ENCODE measurements around the gene PCBP3.
"Not testable (repeated sequence)": the region's sequence is repeated elsewhere in the genome, so short reads cannot be mapped to it uniquely, and the experiment has no call there.

Gene PCBP3

DNA sequence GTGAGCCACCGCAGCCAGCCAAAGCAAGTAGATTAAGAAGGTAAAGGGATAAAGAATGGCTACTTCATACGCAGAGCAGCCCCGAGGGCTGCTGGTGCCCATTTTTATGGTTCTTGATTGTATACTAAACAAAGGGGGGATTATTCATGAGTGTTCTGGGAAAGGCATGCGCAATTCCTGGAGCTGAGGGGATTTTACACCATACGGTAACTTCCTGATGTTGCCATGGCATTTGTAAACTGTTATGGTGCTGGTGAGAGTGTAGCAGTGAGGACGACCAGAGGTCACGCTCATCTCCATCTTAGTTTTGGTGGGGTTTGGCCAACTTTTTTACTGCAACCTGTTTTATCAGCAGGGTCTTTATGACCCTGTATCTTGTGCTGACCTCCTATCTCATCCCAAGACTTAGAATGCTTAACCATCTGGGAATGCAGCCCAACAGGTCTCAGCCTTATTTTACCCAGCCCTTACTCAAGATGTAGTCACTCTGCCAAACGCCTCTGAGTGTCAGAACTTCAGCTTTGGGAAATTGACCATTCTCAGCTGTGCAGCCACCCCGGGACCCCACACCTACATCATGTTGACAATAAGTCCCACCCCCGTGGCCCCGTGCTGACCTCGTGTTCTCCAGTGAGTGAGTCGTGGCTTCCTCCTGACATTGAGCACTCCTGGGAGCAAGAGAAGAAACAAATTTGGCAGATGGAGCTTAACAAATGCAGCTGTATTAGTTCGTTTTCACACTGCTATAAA, 188.6 kb downstream of the PCBP3 start:
- DNase-seq, result no peak

DNA sequence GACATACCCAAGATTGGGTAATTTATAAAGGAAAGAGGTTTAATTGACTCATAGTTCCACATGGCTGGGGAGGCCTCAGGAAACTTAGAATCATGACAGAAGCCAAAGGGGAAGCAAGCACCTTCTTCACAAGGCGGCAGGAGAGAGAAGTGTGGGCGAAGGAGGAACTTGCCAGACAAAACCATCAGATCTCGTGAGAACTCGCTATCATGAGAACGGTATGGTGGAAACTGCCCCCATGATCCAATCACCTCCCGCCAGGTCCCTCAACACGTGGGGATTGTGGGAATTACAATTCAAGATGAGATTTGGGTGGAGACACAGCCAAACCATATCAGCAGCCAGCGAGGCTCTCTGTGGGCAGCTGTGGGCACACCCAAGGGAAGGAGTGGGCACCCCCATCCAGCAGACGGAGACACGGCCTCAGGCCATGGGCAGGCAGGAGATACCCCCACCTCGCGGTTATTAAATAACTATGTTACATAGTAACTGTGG, 189.3 kb downstream of the PCBP3 start:
- DNase-seq, result not testable (repeated sequence)

DNA sequence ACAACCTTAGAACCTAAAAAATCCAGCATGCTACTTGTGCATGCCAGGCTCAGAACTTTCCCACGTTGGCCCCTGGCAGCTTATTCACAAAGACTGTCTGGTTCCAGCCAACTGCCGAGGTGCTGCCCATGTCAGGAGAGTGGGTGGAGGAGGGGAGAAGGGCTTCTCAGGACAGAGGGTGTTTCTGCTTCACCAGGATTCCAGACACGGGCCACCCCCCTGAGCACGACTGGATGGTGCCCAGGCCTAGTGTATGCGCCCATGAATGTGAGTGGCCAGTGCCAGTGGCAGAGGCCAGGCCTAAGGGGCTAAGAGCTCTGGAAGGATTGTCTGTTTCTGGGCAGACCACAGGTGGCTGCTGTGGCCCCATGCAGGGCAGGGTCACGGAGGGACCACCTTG, 189.9 kb downstream of the PCBP3 start:
- no peak for DNase-seq

DNA sequence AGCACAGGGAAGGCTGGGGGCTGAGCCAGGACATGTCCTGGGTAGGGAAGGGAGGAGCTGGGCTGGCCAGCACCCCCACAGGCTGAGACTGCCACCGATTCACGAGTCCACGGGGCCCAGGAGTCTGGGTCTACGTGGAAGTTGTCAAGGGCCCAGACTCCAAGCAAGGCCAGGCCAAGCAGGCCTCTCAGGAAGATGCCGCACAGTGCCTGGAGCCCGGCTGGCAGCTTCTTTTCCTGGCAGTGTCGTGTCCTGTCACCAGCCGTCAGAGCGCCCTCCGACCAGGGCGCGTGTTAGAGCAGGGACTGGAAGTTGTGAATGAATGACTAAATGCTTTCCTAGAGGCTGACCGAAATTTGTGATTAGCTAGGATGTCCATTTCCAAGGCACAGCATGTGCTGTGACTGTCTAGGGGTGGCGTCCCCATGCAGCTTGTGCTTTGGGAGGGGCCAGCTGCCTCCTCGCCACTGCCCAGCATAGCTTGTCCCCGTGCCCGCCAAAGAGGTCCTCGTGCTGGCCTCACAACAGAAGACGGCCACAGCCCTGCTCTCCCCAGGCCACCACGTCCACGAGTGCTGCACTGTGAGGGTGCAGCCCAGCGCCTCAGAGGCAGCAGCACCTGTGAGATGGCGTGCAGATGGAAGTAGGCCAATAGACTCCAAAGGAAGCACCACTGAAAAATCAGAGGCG, 190.6 kb downstream of the PCBP3 start:
- DNase-seq, result no peak

DNA sequence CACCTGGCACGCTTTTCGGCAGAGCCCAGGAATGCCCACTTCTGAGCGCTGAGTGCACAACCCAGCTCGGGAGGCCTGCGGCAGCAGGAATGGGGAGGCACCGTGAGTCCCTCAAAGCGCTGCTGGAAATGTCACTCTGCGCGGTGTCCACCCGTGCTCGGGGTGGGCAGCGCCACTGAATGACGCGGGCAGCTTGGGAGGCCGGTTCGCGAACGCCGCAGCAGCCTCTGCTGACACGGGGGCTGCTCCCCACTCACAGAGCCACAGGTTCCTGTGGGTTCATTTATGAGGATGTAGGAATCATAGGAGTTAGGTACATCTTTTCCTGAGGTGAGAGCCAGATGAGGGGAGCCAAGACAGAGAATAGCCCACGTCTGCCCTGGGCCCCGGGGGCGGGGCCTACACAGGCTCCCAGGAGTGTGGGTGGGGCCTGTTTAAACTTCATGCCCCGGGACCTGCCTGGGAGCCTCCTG, 191.3 kb downstream of the PCBP3 start:
- DNase-seq, result no peak

DNA sequence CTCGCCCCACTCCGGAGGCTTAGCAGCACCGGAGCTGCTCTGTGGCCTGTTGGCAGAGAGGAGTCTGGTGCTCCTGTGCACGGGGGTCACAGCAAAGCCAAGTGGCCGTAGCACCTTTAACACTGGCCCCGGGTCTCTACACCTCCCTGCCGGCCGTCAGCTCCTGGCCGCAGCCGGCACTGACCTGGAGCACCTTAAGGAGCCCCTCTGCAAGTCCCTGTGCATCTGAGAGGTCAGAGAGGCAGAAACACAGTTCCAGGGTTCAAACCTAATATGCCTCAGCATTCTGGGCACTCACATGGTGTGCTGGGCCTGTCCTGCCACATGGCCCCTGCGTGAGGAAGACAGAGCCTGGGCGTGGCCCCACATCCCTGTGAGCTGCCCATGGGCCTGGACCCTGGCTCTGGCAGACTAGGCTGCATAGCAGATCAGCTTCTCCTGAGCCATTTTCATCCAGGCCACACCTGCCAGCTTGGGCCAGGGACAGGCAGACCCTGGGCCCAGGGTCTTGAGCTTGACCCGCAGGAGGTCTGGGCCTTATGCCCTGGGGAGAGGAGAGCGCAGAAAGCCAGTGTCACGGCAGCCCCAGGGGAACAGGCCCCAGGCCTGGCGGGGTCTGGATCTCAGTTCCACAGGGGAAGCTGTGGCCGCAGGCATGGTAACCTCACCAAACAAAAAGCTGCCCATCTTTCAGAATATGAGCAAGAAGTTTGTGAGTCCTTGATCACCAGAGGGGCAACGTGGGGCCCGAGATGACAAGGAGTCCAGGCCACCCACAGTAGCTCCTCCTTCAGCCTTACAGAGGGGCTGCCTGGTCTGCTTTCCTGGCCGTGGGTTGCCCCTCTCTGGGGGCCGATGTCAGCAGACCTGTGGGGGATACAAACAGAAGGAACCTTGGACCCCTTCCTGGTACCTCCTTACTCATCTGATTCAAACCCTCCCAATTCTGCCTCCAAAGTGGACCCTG, 192.1 kb downstream of the PCBP3 start:
- DNase-seq, result no peak

DNA sequence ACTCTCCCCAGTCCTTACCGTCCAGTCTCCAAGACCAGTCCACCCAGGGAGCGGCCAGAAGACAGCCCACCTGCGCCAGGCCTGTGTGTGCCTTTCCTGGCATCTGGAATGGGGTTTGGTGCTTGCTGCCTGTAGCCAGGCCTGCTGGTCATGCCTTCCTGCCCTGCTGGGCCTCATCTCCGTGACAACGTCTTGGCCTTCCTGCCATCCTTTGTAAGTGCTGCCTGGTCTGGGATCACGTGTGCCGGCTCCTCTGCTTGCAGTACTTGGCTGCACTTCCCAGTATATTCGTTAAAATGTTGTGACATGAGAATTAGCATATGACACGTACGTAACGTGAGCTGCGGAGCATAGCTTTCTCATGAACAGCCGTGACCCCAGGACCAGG, 192.7 kb downstream of the PCBP3 start:
- DNase-seq, result no peak

DNA sequence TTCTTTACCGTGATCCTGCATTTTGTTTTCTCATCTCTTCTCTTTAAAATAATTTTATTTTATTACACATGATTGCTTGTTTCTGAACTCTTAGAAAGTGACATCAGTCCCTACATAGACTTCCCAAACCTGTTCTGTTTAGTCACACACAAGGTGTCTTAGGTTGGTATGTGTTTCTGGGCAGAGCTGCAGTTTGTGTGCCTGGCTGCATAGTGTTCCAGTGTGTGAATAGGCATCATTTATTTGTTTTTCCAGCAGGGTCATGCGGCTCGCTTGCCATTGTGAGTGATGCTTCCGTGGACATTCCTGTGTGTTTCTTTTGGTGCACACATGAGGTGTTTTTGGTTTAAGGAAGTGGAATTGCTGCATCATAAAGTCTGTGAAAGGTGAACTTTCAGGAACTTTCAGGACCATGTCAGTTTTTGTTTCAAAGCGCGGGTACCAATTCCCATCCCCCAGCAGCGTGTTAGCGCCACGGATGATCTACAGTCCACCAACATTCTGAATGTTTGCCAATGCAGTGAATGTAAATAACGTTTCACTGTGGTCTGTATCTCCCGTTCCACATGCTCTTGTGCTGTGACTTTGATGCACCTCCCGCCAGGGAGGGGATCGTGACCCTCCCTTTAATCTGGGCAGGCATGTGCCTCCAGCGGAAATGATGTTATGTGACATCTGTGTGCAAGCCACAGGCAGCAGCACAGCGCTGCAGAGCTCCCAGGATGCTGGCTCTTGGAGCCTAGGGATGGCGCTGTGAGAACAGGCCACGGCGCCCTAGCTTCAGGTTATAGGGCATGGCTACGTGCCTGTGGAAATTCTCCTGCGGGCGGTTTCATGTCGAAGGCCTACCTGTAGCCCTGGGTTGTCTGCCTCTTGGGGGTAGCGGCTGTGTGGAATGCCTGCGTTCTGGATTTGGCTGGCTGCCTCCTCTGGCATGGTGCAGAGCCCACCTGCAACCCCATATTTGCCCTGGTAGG, 193.5 kb downstream of the PCBP3 start:
- no peak for DNase-seq

DNA sequence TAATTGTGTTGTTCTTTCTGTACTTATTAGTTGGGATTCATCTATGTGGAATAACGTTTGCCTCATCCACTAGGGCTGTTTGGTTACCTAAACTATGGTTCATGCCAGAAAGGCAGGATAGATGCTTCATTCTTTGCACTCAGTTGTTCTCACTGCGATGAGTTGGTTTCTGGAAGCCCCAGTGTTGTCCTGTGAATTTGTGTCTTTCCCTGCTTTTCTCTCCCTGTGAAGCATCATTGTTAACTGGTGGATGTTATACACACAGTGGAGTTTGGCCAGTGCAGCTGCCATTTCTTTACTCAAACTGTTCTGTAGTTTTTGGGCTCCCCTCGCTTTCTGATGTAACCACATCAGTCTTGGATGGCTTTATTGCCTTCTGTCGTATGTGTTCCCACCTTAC, 194.4 kb downstream of the PCBP3 start:
- no peak for DNase-seq

DNA sequence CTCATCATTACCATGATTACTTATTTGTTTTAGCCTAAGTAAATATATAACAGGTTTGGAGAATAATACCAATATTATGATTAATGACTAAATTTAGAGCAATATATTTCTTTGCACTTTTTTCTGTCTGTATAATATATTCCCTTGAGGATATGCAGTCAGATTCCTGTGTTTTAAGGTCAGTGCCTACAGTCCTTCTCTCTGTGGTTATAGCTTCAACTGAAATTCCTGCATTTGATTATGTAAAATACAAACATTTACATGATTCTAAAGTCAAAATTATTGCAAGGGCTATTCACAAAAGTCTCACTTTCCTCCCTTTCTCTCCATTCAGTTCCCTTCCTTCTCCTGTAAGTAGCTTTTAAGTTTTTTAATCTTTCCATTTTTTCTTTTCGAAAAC, 195.1 kb downstream of the PCBP3 start:
- DNase-seq, result no peak

DNA sequence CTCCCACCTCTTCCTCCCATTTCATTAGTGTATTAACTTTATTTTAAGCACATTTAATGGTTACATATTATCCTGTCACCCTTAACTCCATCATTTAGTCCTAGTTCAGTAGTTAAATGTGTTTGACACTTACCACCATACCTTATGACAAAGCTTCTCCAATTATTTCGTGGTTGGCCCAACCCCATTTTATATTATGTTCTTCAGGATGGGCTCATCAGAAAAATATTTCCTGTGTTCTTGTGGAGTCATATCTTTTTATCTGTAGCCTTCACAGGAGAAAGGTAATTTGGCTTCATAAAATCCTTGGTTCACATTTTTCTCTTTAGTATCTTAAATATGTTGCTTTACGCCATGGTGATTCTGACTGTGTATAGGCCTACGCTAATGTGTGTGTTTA, 195.7 kb downstream of the PCBP3 start:
- no peak for DNase-seq

DNA sequence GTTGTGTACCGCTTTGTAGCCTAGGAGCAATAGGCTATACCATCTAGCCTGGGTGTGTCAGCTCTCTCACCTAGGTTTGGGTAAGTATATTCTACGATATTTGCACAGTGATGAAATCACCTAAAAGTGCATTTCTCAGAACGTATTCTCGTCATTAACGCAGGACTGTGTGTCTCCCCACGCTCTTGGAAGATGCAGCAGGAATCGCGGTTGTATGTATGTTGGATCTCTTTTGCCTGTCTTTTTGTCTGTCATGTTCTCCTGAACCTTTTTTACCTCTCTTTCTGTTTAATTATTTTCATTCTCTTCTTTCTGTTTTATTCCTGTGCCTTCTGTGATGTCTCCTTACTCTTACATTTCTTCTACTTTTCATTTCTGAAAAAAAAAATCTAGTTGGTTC, 197.5 kb downstream of the PCBP3 start:
- DNase-seq, result no peak

DNA sequence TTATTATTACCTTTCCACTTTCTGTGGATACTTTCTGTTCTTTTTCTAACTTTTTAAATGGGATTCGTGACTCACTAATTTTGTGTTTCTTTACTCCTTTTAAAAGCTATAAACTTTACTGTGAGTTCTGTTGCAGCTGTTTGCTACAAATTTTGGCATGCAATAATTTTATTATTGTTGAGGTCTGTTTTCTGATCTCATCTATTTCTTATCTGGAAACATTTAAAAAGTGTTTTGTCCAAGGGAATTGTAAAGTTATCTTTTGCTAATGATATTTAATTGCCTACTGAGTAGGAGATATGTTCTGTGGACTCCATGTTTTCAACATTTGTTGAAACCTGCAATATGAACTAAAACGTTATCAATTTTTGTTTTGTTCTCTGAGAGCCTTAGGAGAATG, 199.9 kb downstream of the PCBP3 start:
- no peak for DNase-seq

DNA sequence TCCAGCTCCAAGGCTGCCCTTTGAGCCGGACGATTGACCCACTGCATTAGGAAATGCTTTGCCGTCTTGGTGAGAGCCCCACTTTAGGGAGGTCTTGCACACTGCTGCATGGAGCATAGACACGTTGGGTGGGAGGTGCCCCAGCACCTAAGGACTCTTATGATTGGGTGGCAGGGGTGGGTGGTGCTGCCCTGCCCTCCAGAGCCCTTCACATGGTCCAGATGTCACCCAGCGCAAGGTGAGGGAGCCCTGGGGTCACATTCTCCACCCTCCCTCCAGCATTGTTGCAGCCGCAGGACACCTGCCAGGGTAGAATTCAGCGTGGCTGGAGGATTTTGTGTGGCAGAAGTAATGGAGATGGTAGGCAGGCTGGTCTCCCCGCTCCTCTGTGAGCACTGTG, 200.7 kb downstream of the PCBP3 start:
- no peak for DNase-seq

DNA sequence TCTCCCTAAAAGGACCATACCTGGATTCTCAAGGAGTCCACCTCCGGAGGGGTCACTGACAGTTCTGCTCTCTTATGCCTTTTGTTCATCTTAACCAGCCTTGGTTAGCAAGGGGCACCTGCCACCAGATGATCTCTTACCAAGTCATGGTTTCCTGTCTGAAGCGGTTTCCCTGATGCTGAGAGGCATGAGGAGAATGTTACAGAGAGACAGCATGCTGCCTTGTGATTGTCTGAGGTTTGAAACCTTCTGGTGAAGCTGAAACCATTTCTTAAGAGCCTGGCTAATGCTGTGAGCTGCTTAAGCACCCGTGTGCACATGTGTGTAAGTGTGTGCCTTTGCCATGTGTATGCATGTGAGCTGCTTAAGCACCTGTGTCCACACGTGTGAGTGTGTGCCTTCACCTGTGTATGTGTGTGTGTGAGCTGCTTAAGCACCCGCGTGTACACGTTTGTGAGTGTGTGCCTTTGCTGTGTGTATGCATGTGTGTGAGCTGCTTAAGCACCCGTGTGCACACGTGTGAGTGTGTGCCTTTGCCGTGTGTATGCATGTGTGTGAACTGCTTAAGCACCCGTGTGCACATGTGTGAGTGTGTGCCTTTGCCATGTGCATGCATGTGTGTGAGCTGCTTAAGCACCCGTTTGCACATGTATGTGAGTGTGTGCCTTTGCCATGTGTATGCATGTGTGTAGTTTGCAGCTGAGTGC, 201.7 kb downstream of the PCBP3 start:
- no peak for DNase-seq

DNA sequence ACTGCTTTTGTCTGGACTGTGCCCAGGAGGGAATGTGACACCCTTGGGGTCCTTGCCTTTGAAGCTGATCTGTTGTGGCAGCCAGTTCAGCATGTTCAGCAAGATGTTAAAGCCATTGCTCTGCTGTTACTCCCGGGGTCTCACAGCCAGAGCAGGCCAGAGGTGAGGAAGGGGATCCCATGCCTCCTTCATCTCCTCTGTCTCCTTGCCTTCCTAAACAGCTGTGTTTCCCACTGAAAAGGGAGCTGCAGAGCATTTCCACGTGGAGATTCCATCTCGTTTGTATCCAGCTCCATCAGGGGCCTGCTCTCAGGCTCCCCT, 202.2 kb downstream of the PCBP3 start:
- no peak for DNase-seq

DNA sequence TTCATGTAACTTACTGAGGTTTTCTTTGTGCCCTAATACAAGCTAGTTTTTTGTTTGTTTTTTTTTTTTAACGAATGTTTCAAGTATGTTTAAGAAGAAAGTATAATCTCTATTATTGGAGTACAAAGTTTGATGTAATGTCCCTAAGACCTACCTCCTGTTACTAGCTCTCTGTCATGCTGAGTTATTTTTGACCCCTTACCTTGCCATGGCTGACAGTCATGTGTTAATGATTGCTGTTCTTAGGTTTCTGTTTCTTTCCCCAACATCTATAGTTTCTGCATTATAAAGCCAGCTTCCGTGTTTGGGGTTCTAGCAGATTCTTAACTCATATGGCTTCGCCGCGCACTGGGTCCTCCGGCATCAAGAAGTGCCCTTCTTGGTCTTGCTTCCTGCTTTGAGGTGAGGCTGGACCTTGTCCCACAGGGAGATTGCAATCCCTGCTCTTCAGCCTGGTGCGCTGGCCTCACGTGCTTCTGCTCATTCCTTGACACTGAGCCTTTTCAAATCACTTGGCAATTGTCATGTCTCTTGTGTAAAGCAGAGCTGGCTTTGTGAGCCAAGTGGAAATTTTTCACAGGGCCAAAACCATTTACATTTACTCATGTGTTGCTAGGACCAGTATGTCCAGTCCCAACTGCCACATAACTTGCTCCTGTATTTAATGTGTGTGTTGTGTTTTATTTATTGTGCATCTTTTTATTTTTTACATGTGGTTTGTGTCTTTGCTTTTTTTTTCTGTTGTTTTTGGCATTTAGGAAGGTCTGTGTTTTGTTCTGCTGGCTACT, 203.0 kb downstream of the PCBP3 start:
- no peak for DNase-seq

DNA sequence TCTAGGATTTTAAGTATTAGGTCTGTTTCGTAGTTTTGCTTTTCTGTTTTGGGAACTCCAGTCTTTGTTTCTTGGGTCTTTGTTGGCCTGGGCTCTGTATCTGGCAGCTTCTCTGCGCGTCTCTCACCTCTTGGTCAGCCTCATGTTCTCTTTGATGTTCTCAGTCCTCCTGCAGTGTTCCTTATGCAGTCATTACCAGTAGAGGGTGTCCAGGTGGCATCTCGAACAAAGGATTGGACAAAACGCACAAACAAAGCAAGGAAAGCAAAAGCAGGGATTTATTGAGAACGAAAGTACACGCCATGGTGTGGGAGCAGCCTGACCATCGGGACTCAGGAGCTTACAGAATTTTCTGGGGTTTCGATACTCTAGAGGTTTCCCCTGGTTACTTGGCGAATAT, 204.3 kb downstream of the PCBP3 start:
- DNase-seq, result no peak

DNA sequence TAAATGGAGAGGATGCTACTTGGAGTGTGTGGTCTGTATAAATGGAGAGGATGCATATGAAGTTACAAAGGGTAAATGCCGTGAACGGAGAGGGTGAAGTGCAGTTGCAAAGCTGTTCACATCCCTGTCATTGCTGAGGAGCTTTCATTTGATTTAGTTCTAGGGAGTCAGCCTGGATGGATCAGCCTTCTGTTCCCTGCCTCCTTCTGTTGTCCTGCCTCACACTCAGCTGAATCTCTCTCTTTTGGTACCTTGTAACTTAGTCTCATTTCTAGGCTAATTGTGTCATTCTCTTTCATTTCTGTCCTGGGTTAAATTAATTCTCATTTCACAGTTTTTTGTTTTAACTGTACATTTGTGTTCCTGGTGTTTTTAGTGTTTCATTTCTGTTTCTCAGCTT, 204.8 kb downstream of the PCBP3 start:
- DNase-seq, result no peak

DNA sequence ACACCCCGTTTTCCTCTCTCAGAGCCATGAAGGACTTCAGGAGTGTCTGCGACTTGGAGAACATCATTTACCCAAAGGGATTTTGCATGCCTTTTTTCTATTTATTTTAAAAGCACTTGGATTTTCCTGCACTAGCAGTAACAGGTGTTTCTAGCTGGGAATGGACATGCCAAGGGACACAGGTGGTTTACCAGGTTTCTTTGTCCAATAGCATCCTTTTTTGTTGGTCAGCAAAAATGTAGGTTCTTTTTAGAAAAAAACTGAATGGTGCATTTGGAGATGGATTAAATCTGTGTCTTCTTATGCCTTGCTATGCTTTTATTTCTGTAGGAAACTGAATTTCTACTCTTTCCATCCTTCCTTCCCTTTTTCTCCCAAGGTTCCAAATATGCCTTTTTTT, 205.3 kb downstream of the PCBP3 start:
- DNase-seq, result no peak

DNA sequence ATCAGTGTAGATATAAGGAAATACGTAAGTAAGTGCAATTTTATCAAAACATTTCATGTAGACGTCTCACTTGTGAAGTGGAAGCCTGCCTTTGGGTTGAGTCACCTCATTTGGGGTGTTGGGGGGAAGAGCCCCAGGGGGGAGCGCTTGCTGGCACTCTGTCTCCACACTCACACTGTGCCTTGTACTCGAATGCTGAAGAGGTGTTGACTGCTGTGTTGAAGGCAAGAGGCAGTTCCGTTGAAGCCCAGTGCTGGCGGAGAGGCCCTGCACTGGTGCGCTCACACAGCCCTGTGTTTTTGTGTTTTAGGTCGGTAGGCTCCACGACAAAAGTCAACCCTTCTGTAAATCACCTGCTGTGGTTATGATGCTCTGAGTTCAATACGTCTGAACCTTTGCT, 206.1 kb downstream of the PCBP3 start:
- DNase-seq, result no peak
